ENCODE results near the gene CD8A.

DNA sequence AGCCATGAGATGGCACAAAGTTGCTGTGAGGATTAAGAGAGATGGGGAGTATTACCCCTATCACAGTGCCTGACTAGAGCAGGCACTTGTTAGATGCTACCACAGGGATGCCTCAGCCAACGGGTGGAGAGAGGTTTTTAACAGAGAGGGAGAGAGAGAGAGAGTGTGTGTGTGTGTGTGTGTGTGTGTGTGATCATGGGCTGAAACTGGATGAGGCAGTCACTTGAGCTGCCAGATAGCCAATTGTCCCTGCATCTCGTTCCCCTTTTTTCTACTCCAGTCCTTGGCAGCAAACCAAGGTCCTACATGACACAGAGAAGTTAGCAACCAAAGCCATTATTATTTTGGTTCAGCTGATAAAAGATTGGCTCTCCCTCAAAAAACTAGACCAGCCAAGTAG lies 3.0 kb downstream of the CD8A start:
- TF ChIP-seq GATA2 (IDR thresholded peaks at IDR 0.05; ENCODE audit: low read depth, low read length) = no peak
- TF ChIP-seq GATA3 (IDR thresholded peaks at IDR 0.05; ENCODE audit: low read depth, low read length) = no peak
